ENCODE results near the gene PTPN14.
"Not testable (repeated sequence)": the region's sequence is repeated elsewhere in the genome, so short reads cannot be mapped to it uniquely, and the experiment has no call there.

Gene PTPN14

GRCh38 chr1:214404571-214405213, 146.7 kb downstream of the PTPN14 start:
- no peak for DNase-seq (ENCODE audit: extremely low read depth in 1 of 2, low read depth in 1 of 2)

- DNase-seq (ENCODE audit: extremely low read depth in 1 of 2, low read depth in 1 of 2) = no peak
Observed at GRCh38 chr1:214404154-214404553, 147.2 kb downstream of the PTPN14 start.

- DNase-seq (ENCODE audit: extremely low read depth in 1 of 2, low read depth in 1 of 2) = no peak
Observed at GRCh38 chr1:214403431-214403830, 148.0 kb downstream of the PTPN14 start.

GRCh38 chr1:214402613-214403083, 148.8 kb downstream of the PTPN14 start:
- DNase-seq (ENCODE audit: extremely low read depth in 1 of 2, low read depth in 1 of 2) = no peak

- no peak for DNase-seq (ENCODE audit: extremely low read depth in 1 of 2, low read depth in 1 of 2)
Observed at GRCh38 chr1:214401666-214402065, 149.7 kb downstream of the PTPN14 start.

GRCh38 chr1:214400131-214400530, 151.3 kb downstream of the PTPN14 start:
- no peak for DNase-seq (ENCODE audit: extremely low read depth in 1 of 2, low read depth in 1 of 2)

- DNase-seq (ENCODE audit: extremely low read depth in 1 of 2, low read depth in 1 of 2) = no peak
Observed at GRCh38 chr1:214398490-214398889, 152.9 kb downstream of the PTPN14 start.

- no peak for DNase-seq (ENCODE audit: extremely low read depth in 1 of 2, low read depth in 1 of 2)
Observed at GRCh38 chr1:214397497-214397896, 153.9 kb downstream of the PTPN14 start.

- no peak for DNase-seq (ENCODE audit: extremely low read depth in 1 of 2, low read depth in 1 of 2)
Observed at GRCh38 chr1:214396330-214396729, 155.1 kb downstream of the PTPN14 start.

GRCh38 chr1:214394569-214394968, 156.8 kb downstream of the PTPN14 start:
- not testable (repeated sequence) for DNase-seq (ENCODE audit: extremely low read depth in 1 of 2, low read depth in 1 of 2)

- DNase-seq (ENCODE audit: extremely low read depth in 1 of 2, low read depth in 1 of 2) = no peak
Observed at GRCh38 chr1:214393086-214393485, 158.3 kb downstream of the PTPN14 start.

- no peak for DNase-seq (ENCODE audit: extremely low read depth in 1 of 2, low read depth in 1 of 2)
Observed at GRCh38 chr1:214391873-214392645, 159.3 kb downstream of the PTPN14 start.

GRCh38 chr1:214389734-214390133, 161.7 kb downstream of the PTPN14 start:
- no peak for DNase-seq (ENCODE audit: extremely low read depth in 1 of 2, low read depth in 1 of 2)

- no peak for DNase-seq (ENCODE audit: extremely low read depth in 1 of 2, low read depth in 1 of 2)
Observed at GRCh38 chr1:214386747-214387146, 164.7 kb downstream of the PTPN14 start.

GRCh38 chr1:214386333-214386732, 165.1 kb downstream of the PTPN14 start:
- DNase-seq (ENCODE audit: extremely low read depth in 1 of 2, low read depth in 1 of 2) = no peak

GRCh38 chr1:214385428-214385827, 166.0 kb downstream of the PTPN14 start:
- no peak for DNase-seq (ENCODE audit: extremely low read depth in 1 of 2, low read depth in 1 of 2)

- DNase-seq (ENCODE audit: extremely low read depth in 1 of 2, low read depth in 1 of 2) = no peak
Observed at GRCh38 chr1:214384373-214385079, 166.9 kb downstream of the PTPN14 start.

- no peak for DNase-seq (ENCODE audit: extremely low read depth in 1 of 2, low read depth in 1 of 2)
Observed at GRCh38 chr1:214383381-214384372, 167.7 kb downstream of the PTPN14 start.

GRCh38 chr1:214380986-214381695, 170.3 kb downstream of the PTPN14 start:
- DNase-seq (ENCODE audit: extremely low read depth in 1 of 2, low read depth in 1 of 2) = no peak

GRCh38 chr1:214380396-214380795, 171.0 kb downstream of the PTPN14 start:
- DNase-seq (ENCODE audit: extremely low read depth in 1 of 2, low read depth in 1 of 2) = no peak
